Endometrium (tissue), 2 donors: Measurements from ENCODE around the gene LIN52.
"Not testable (repeated sequence)": the region's sequence is repeated elsewhere in the genome, so short reads cannot be mapped to it uniquely, and the experiment has no call there.

Source experiments
- FAIRE-seq: peaks from 2 replicates; lab custom pipeline; 2012; peaks lifted over from hg19 to GRCh38; lab: Jason Lieb, UNC
- donor health status: control.
- donor health status: control.

LIN52 gene

GRCh38 chr14:74109369-74109768 lies 24.6 kb downstream of the LIN52 start:
- no peak for FAIRE-seq

- peak; percentile 87 for FAIRE-seq
Measured at GRCh38 chr14:74111395-74112216, 26.9 kb downstream of the LIN52 start.

- FAIRE-seq, result not testable (repeated sequence)
Measured at GRCh38 chr14:74125487-74125886, 40.7 kb downstream of the LIN52 start.

GRCh38 chr14:74126315-74127013 lies 41.7 kb downstream of the LIN52 start:
- FAIRE-seq, result no peak

- no peak for FAIRE-seq
Measured at GRCh38 chr14:74127634-74128033, 42.9 kb downstream of the LIN52 start.

GRCh38 chr14:74133833-74134481 lies 49.2 kb downstream of the LIN52 start:
- no peak for FAIRE-seq

- FAIRE-seq, result no peak
Measured at GRCh38 chr14:74134484-74134883, 49.7 kb downstream of the LIN52 start.

GRCh38 chr14:74135426-74135825 lies 50.7 kb downstream of the LIN52 start:
- FAIRE-seq, result no peak

GRCh38 chr14:74140374-74140850 lies 55.7 kb downstream of the LIN52 start:
- no peak for FAIRE-seq

- FAIRE-seq, result no peak
Measured at GRCh38 chr14:74141703-74142102, 56.9 kb downstream of the LIN52 start.

GRCh38 chr14:74142523-74142922 lies 57.8 kb downstream of the LIN52 start:
- peak; percentile 97 for FAIRE-seq

GRCh38 chr14:74144789-74145188 lies 60.0 kb downstream of the LIN52 start:
- no peak for FAIRE-seq

- no peak for FAIRE-seq
Measured at GRCh38 chr14:74147571-74147970, 62.8 kb downstream of the LIN52 start.

- FAIRE-seq, result no peak
Measured at GRCh38 chr14:74148705-74149104, 63.9 kb downstream of the LIN52 start.

- FAIRE-seq, result no peak
Measured at GRCh38 chr14:74155287-74155686, 70.5 kb downstream of the LIN52 start.

- FAIRE-seq, result no peak
Measured at GRCh38 chr14:74155749-74156148, 71.0 kb downstream of the LIN52 start.

- no peak for FAIRE-seq
Measured at GRCh38 chr14:74160763-74161162, 76.0 kb downstream of the LIN52 start.

GRCh38 chr14:74161526-74162158 lies 76.9 kb downstream of the LIN52 start:
- FAIRE-seq, result no peak

GRCh38 chr14:74169906-74170305 lies 85.2 kb downstream of the LIN52 start:
- no peak for FAIRE-seq

GRCh38 chr14:74176400-74176793 lies 91.6 kb downstream of the LIN52 start:
- no peak for FAIRE-seq

- FAIRE-seq, result no peak
Measured at GRCh38 chr14:74179856-74180255, 95.1 kb downstream of the LIN52 start.

GRCh38 chr14:74190927-74191575 lies 106.3 kb downstream of the LIN52 start:
- FAIRE-seq, result no peak
